Measurements from ENCODE around the gene HSD17B1. TPM values are rescaled to one million over a fixed set of nuclear protein-coding genes. Genes with fewer than 3 reads are reported as not detected.

HSD17B1 gene
- total RNA-seq, 1 experiment from 2014 or later, result 1.5 TPM

GRCh38 chr17:42566883-42567573 is 14.3 kb downstream of the HSD17B1 start, which contains the start of gene MLX:
Gene MLX, plus strand, starts transcription at chr17:42567100. Its CDS starts 25 bp downstream, at chr17:42567125.
- H3K9me3 Mint-ChIP-seq, result no peaks in the 10 kb centered on the region
- peak within 1 kb of the TSS; percentile 94 for H3K4me3 Mint-ChIP-seq
- ChIA-PET POLR2A (no interaction called here), CTCF (interaction anchor here (0.6 to 3.4 kb wide), 8 partner anchors 11 to 200 kb away, joined by 3 to 30 read pairs (median 4); partner anchors contain the start of gene PSMC3IP)
- no peaks in the 10 kb centered on the region for H3K27me3 Mint-ChIP-seq (ENCODE audit: low read depth)
- peak; percentile 70 for ATAC-seq
- H3K27ac Mint-ChIP-seq, result peak within 1 kb of the TSS; percentile 92
- peaks cover 22% of the 10 kb centered on the region for H3K4me1 Mint-ChIP-seq
- H3K36me3 Mint-ChIP-seq, result peaks cover 32% of the 10 kb centered on the region
- DNase-seq (ENCODE audit: low spot score), result peak; percentile 92
- TF ChIP-seq SP1 (CRISPR knock-in tag; conservative IDR thresholded peaks at IDR 0.05) (peak; percentile 89), ZBTB21 (CRISPR knock-in tag; IDR thresholded peaks at IDR 0.05; ENCODE audit: borderline replicate concordance) (no peak), E2F1 (CRISPR knock-in tag; IDR thresholded peaks at IDR 0.05) (0 out of 2 replicates have a peak, but pooled peaks have one; percentile 60), MAX (CRISPR knock-in tag; IDR thresholded peaks at IDR 0.05) (peak; percentile 84), USF2 (CRISPR knock-in tag; IDR thresholded peaks at IDR 0.05) (peak; percentile 100), E2F4 (CRISPR knock-in tag; IDR thresholded peaks at IDR 0.05; ENCODE audit: borderline replicate concordance, low read depth) (no peak), ZNF138 (CRISPR knock-in tag; conservative IDR thresholded peaks at IDR 0.05) (0 out of 2 replicates have a peak, but pooled peaks have one; percentile 50), KAT7 (CRISPR knock-in tag; IDR thresholded peaks at IDR 0.05; ENCODE audit: borderline replicate concordance) (0 out of 2 replicates have a peak, but pooled peaks have one; percentile 39), ETV6 (CRISPR knock-in tag; IDR thresholded peaks at IDR 0.05) (peak; percentile 86), FOXP1 (CRISPR knock-in tag; IDR thresholded peaks at IDR 0.05; ENCODE audit: borderline replicate concordance) (peak; percentile 73), GRHL2 (CRISPR knock-in tag; IDR thresholded peaks at IDR 0.05; ENCODE audit: insufficient replicate concordance, severe bottlenecking) (no peak), NFYB (CRISPR knock-in tag; conservative IDR thresholded peaks at IDR 0.05; ENCODE audit: low read depth) (peak; percentile 84), TCF7 (CRISPR knock-in tag; IDR thresholded peaks at IDR 0.05; ENCODE audit: low read depth) (no peak), ZNF281 (CRISPR knock-in tag; IDR thresholded peaks at IDR 0.05) (no peak), FOXK1 (CRISPR knock-in tag; IDR thresholded peaks at IDR 0.05) (peak; percentile 12; the same call in 1 of the 2 replicates), ARID4B (CRISPR knock-in tag; IDR thresholded peaks at IDR 0.05; ENCODE audit: borderline replicate concordance) (peak; percentile 21; the same call in 1 of the 2 replicates), MYBL2 (CRISPR knock-in tag; IDR thresholded peaks at IDR 0.05) (peak; percentile 56; the same call in 1 of the 2 replicates), GABPB1 (CRISPR knock-in tag; IDR thresholded peaks at IDR 0.05) (peak; percentile 74; the same call in 1 of the 2 replicates), ZNF232 (CRISPR knock-in tag; IDR thresholded peaks at IDR 0.05) (no peak), FOXP4 (CRISPR knock-in tag; IDR thresholded peaks at IDR 0.05) (peak; percentile 40; the same call in 1 of the 2 replicates), USF1 (CRISPR knock-in tag; IDR thresholded peaks at IDR 0.05) (peak; percentile 99), CREB1 (CRISPR knock-in tag; IDR thresholded peaks at IDR 0.05) (peak; percentile 42; the same call in 1 of the 2 replicates), ZNF423 (CRISPR knock-in tag; IDR thresholded peaks at IDR 0.05) (peak; percentile 72)
